Gastroesophageal sphincter (tissue), 4 donors: ENCODE results near the gene TEX54. TPM values are rescaled to one million over a fixed set of nuclear protein-coding genes. Genes with fewer than 3 reads are reported as not detected.

Experiments
- ATAC-seq: fragments of 150-250 bp; one replicate; pipeline ENCODE4 v1.9.1; 2016; ENCODE audit warnings: mild to moderate bottlenecking, moderate library complexity
- H3K27ac ChIP-seq, 4 donors: fragments of 200-600 bp; sonication (generic) in 3 of 4; 1 replicate in 3 of 4; 2 replicates in 1 of 4; pipeline ENCODE4 v1.5.1; 2016 to 2019
- H3K27me3 ChIP-seq: fragments of 200-600 bp; sonication (generic); one replicate; pipeline ENCODE4 v1.5.1; 2019
- H3K36me3 ChIP-seq, 2 donors: fragments of 200-600 bp; sonication (generic); one replicate each; pipeline ENCODE4 v1.5.1; 2019; ENCODE audit warnings: control low read depth in 1 of 2
- H3K4me1 ChIP-seq, 3 donors: fragments of 200-600 bp; sonication (generic); 1 replicate in 2 of 3; 2 replicates in 1 of 3; pipeline ENCODE4 v1.5.1; 2016 to 2019; ENCODE audit warnings: control low read depth in 2 of 3
- H3K4me3 ChIP-seq, 2 donors: fragments of 200-600 bp; sonication (generic); one replicate each; pipeline ENCODE4 v1.5.1; 2019; ENCODE audit warnings: mild to moderate bottlenecking in 1 of 2, moderate library complexity in 1 of 2
- H3K9me3 ChIP-seq, 3 donors: fragments of 200-600 bp; sonication (generic); one replicate each; pipeline ENCODE4 v1.5.1; 2017 to 2019; ENCODE audit warnings: control low read depth in 2 of 3
- CTCF ChIP-seq, 4 experiments: fragments of 200-600 bp in 2 of 4; fragments of 450-650 bp in 2 of 4; sonication (generic) in 1 of 4; IDR thresholded peaks; one replicate each; pipeline ENCODE4 v1.5.1; 2017 to 2019; ENCODE audit warnings: antibody characterized with exemption in 4 of 4, mild to moderate bottlenecking in 2 of 4, moderate library complexity in 2 of 4
- EP300 ChIP-seq: sonication (generic); formaldehyde crosslinking; IDR thresholded peaks from one replicate; pipeline ENCODE4 v1.6.1; 2017; ENCODE audit warnings: antibody characterized with exemption, mild to moderate bottlenecking
- POLR2A ChIP-seq, 2 donors: fragments of 450-650 bp; IDR thresholded peaks; one replicate each; pipeline ENCODE4 v1.6.1; 2017; ENCODE audit warnings: antibody characterized with exemption in 2 of 2, mild to moderate bottlenecking in 2 of 2, moderate library complexity in 1 of 2
- POLR2AphosphoS5 ChIP-seq: sonication (generic); formaldehyde crosslinking; IDR thresholded peaks from one replicate; pipeline ENCODE4 v1.6.1; 2017; ENCODE audit warnings: antibody characterized with exemption
- WGBS, 2 donors: methylation state at CpG; one replicate each; pipeline ENCODE4 v1.1.5; 2018; ENCODE audit warnings: low coverage in 1 of 2; 5-methylcytosine and 5-hydroxymethylcytosine counted together
- small RNA-seq, 4 donors: library from RNA; depleted of rRNA; stranded (forward); fragments of <200 nt; gene quantifications; one replicate each; pipeline ENCODE3, GENCODE V24; 2016
- total RNA-seq, 4 donors: library from RNA; depleted of rRNA; stranded (reverse); fragments of >200 nt; gene quantifications; one replicate each; pipeline ENCODE4 v1.1.0, GENCODE V29; 2016

Gene TEX54
- total RNA-seq, 4 donors from 2014 or later, result not detected

GRCh38 chr11:62782753-62783152 lies 49.9 kb downstream of the TEX54 start:
- Histone ChIP-seq H3K27ac (no peak overlapping the region), H3K4me3 (no peak overlapping the region), H3K4me1 (peaks cover 2 to 15% (median 6%) of the 10 kb centered on the region in 3 donors), H3K36me3 (peaks cover 0 to 63% of the 10 kb centered on the region in 2 donors), H3K9me3 (no peaks in the 10 kb centered on the region), H3K27me3 (no peaks in the 10 kb centered on the region)
- TF ChIP-seq EP300, result no peak
- TF ChIP-seq CTCF (IDR thresholded peaks at IDR 0.05), result no peak
- no peak for TF ChIP-seq POLR2A (IDR thresholded peaks at IDR 0.05)
- no peak for TF ChIP-seq POLR2AphosphoS5
- no peak for ATAC-seq
- WGBS, 2 donors, result 90 to 93% methylated on average over 3 to 5 of the region's 7 CpGs

Small RNAs within 50 kb of the gene (small RNA-seq; reads per million reads assigned to genes)
- 0 to 1.0 (median 0.59) reads per million in 4 donors for gene MIR6514
- gene RF00099, result 0 reads per million in 4 donors
- gene RNU6-118P, result 0 reads per million in 4 donors
- 0 reads per million in 4 donors for gene SNORD22
- gene SNORD26, result 0 reads per million in 4 donors
- gene SNORD27, result 0 reads per million in 4 donors
- gene SNORD28, result 0 reads per million in 4 donors
- gene SNORD30, result 1,014 to 7,970 (median 4,021) reads per million in 4 donors

Other genes with a start within 250 kb of the TEX54 start
- gene TUT1, start 241.3 kb downstream of the TEX54 start, total RNA-seq, result 1 to 10 TPM; 3.8 to 9.6 (median 7.6) TPM
- gene MTA2, start 231.0 kb downstream of the TEX54 start, total RNA-seq, result 10 to 100 TPM; 67.9 to 88.7 (median 85.6) TPM
- 10 to 100 TPM; 25.4 to 36.7 (median 31.9) TPM for gene EML3, start 220.1 kb downstream of the TEX54 start, total RNA-seq
- 10 to 100 TPM in 3 of 4 donors, 1 to 10 TPM in 1; 3.0 to 18.3 (median 10.7) TPM for gene ROM1, start 219.6 kb downstream of the TEX54 start, total RNA-seq
- gene B3GAT3, start 210.9 kb downstream of the TEX54 start, total RNA-seq, result 10 to 100 TPM; 11.4 to 25.8 (median 22.4) TPM
- gene GANAB, start 186.2 kb downstream of the TEX54 start, total RNA-seq, result 100 to 1,000 TPM in 3 of 4 donors, 10 to 100 TPM in 1; 87.8 to 151 (median 134) TPM
- 10 to 100 TPM; 12.6 to 19.0 (median 14.5) TPM for gene INTS5, start 179.5 kb downstream of the TEX54 start, total RNA-seq
- gene C11orf98, start 167.6 kb downstream of the TEX54 start, total RNA-seq, result 10 to 100 TPM; 19.3 to 39.5 (median 26.8) TPM
- gene CSKMT, start 167.5 kb downstream of the TEX54 start, total RNA-seq, result 10 to 100 TPM in 1 of 4 donors, 1 to 10 TPM in 3; 2.0 to 18.6 (median 7.3) TPM
- 10 to 100 TPM in 1 of 4 donors, 1 to 10 TPM in 3; 7.3 to 10.1 (median 8.4) TPM for gene UQCC3, start 161.2 kb downstream of the TEX54 start, total RNA-seq
- gene LBHD1, start 160.6 kb downstream of the TEX54 start, total RNA-seq, result 1 to 10 TPM; 1.2 to 3.9 (median 2.2) TPM
- gene UBXN1, start 153.8 kb downstream of the TEX54 start, total RNA-seq, result 100 to 1,000 TPM; 162 to 185 (median 174) TPM
- gene LRRN4CL, start 143.3 kb downstream of the TEX54 start, total RNA-seq, result 10 to 100 TPM; 20.1 to 42.1 (median 32.1) TPM
- 10 to 100 TPM; 25.7 to 37.8 (median 29.2) TPM for gene BSCL2, start 125.4 kb downstream of the TEX54 start, total RNA-seq
- gene GNG3, start 125.2 kb downstream of the TEX54 start, total RNA-seq, result not detected
- 10 to 100 TPM; 24.2 to 43.7 (median 31.0) TPM for gene HNRNPUL2, start 105.4 kb downstream of the TEX54 start, total RNA-seq
- gene TTC9C, start 104.4 kb downstream of the TEX54 start, total RNA-seq, result 10 to 100 TPM; 12.5 to 20.5 (median 19.8) TPM
- gene ZBTB3, start 78.7 kb downstream of the TEX54 start, total RNA-seq, result 10 to 100 TPM in 3 of 4 donors, 1 to 10 TPM in 1; 8.8 to 15.8 (median 12.3) TPM
- gene POLR2G, start 71.3 kb downstream of the TEX54 start, total RNA-seq, result 10 to 100 TPM; 34.4 to 49.5 (median 39.5) TPM
- 10 to 100 TPM in 3 of 4 donors, 1 to 10 TPM in 1; 5.5 to 23.4 (median 14.5) TPM for gene TAF6L, start 61.4 kb downstream of the TEX54 start, total RNA-seq
- 10 to 100 TPM; 25.8 to 50.7 (median 33.9) TPM for gene TMEM179B, start 45.4 kb downstream of the TEX54 start, total RNA-seq
- 10 to 100 TPM; 17.0 to 25.8 (median 19.1) TPM for gene TMEM223, start 40.8 kb downstream of the TEX54 start, total RNA-seq
- 10 to 100 TPM; 33.2 to 72.3 (median 57.2) TPM for gene NXF1, start 27.4 kb downstream of the TEX54 start, total RNA-seq
- 10 to 100 TPM; 23.3 to 31.6 (median 27.8) TPM for gene STX5, start 790 bp downstream of the TEX54 start, total RNA-seq
- 10 to 100 TPM; 26.6 to 46.8 (median 39.3) TPM for gene WDR74, start 6.7 kb upstream of the TEX54 start, total RNA-seq
- gene SLC3A2, start 48.1 kb upstream of the TEX54 start, total RNA-seq, result 100 to 1,000 TPM in 1 of 4 donors, 10 to 100 TPM in 3; 66.9 to 144 (median 80.2) TPM
- under 1 TPM in 3 of 4 donors, not detected in 1; 0.16 to 0.89 (median 0.27) TPM for gene CHRM1, start 88.5 kb upstream of the TEX54 start, total RNA-seq
- not detected for gene SLC22A6, start 152.1 kb upstream of the TEX54 start, total RNA-seq
- gene SLC22A8, start 183.0 kb upstream of the TEX54 start, total RNA-seq, result not detected